ENCODE results near the gene NRDE2.

Gene NRDE2

DNA sequence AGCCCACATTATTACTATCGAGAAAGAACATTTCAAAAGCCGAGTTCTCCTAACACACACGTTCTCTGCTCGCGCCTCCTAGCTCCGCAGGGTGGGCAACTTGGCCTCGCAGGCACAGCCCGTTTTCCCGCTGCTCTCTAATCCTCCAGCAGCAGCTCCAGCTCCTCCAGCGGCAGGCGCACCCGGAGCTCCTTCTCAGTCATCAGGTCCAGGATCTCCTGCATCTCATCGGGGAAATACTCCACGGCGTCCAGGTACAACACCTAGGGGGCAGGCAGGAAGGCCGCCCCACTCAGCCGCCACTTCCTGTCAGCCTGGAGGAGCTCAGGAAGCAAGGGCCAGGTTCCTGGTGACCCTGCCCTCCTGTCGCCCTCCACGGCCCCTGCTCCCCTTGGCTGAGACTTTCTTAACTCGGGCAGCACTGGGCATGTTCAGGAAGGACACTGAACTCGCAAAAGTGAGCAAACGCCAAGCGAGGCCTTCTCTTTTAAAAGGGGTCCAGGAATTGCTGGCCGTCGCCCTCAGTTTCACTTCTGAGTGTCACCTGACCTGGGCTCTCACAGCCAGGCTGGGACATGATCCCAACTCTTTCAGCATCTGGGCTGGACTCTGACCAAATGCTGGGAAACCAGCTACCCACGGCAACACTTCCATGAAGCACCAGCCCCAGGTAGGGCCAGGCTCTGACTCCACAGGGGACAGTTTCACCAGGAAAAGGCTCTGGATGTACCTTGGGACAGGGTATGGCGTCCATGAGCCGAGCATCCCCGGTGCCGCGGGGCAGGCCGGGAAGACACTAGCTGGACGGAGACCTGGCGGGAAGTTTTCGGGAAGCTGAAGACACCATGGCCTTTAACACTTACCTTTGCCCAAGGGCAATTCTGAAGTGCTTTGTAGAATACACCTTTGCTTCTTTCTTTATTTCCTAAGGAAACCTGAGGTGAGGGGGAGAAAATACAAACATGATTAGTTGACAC lies 53.3 kb downstream of the NRDE2 start:
- no peak for DNase-seq
- H2AFZ ChIP-seq (ENCODE audit: low read length), result no peak overlapping the region
- H3K79me2 ChIP-seq (ENCODE audit: low read length), result no peaks in the 10 kb centered on the region
- no peaks in the 10 kb centered on the region for H3K9me3 ChIP-seq (replicated peaks; ENCODE audit: insufficient read depth, low read length)
- H4K20me1 ChIP-seq (ENCODE audit: insufficient read depth, low read length), result no peaks in the 10 kb centered on the region
- no peaks in the 10 kb centered on the region for H3K27me3 ChIP-seq (replicated peaks; ENCODE audit: insufficient read depth, low read length)
- no peaks in the 10 kb centered on the region for H3F3A ChIP-seq (ENCODE audit: insufficient read depth, low read length)
- no peaks in the 10 kb centered on the region for H3K4me1 ChIP-seq (ENCODE audit: low read length)
- H3K36me3 ChIP-seq (replicated peaks; ENCODE audit: insufficient read depth, low read length), result no peaks in the 10 kb centered on the region
- H3K9me2 ChIP-seq (replicated peaks; ENCODE audit: insufficient read depth, low read length), result no peaks in the 10 kb centered on the region
- H3K9ac ChIP-seq (ENCODE audit: low read length), result no peak overlapping the region
- TF ChIP-seq EZH2phosphoT487 (IDR thresholded peaks at IDR 0.05; ENCODE audit: low read length) (no peak), CTCF (IDR thresholded peaks at IDR 0.05; ENCODE audit: low read length) (no peak), EZH2 (optimal IDR thresholded peaks at IDR 0.05; ENCODE audit: low read depth, low read length) (no peak)
- no peak overlapping the region for H3K4me3 ChIP-seq (ENCODE audit: low read length)
- H3K27ac ChIP-seq (ENCODE audit: low read length), result no peak overlapping the region
- H3K4me2 ChIP-seq (ENCODE audit: low read depth, low read length), result no peak overlapping the region

DNA sequence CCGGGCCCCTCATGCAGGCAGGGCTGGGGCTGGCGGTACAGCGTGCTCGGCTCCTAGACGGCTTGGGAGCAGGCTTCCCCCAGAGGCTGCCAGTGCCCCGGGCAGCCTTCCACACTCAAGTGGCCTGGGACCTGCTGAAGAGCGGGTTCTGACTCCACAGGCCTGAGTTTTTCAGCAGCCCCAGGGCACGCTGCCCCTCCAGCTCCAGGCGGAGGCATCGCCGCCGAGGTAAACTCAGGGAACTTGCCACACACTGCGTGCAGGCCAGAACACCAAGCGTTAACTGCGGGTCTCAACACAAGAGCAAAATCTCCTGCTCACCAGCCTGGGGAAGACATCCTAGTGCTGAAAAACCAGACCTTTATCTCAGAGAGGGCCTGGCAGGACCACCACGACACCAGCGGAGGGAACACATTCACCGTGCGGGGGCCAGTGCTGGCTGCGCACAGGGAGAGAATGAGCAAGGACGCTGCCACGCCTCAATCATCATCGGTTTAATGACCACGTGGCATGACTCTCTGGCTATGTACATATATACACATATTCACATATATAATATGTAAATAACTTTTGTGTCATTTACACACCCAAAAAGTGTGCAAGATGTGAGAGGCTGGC lies 54.1 kb downstream of the NRDE2 start:
- no peak overlapping the region for H3K27ac ChIP-seq (ENCODE audit: low read length)

GRCh38 chr14:90276646-90277367 lies 54.9 kb downstream of the NRDE2 start:
- H3K9me3 ChIP-seq (replicated peaks; ENCODE audit: insufficient read depth, low read length), result no peaks in the 10 kb centered on the region
- no peaks in the 10 kb centered on the region for H3K9me2 ChIP-seq (replicated peaks; ENCODE audit: insufficient read depth, low read length)
- TF ChIP-seq EZH2phosphoT487 (IDR thresholded peaks at IDR 0.05; ENCODE audit: low read length), result no peak
- TF ChIP-seq CTCF (IDR thresholded peaks at IDR 0.05; ENCODE audit: low read length), result no peak
- no peak for TF ChIP-seq EZH2 (optimal IDR thresholded peaks at IDR 0.05; ENCODE audit: low read depth, low read length)
- no peak overlapping the region for H3K4me2 ChIP-seq (ENCODE audit: low read depth, low read length)
- no peak overlapping the region for H3K4me3 ChIP-seq (ENCODE audit: low read length)
- H3K4me1 ChIP-seq (ENCODE audit: low read length), result no peaks in the 10 kb centered on the region
- no peak for DNase-seq
- no peak overlapping the region for H3K9ac ChIP-seq (ENCODE audit: low read length)
- H4K20me1 ChIP-seq (ENCODE audit: insufficient read depth, low read length), result no peaks in the 10 kb centered on the region
- no peaks in the 10 kb centered on the region for H3K36me3 ChIP-seq (replicated peaks; ENCODE audit: insufficient read depth, low read length)
- no peaks in the 10 kb centered on the region for H3F3A ChIP-seq (ENCODE audit: insufficient read depth, low read length)
- H3K27me3 ChIP-seq (replicated peaks; ENCODE audit: insufficient read depth, low read length), result no peaks in the 10 kb centered on the region
- H3K79me2 ChIP-seq (ENCODE audit: low read length), result no peaks in the 10 kb centered on the region
- no peak overlapping the region for H2AFZ ChIP-seq (ENCODE audit: low read length)
- no peak overlapping the region for H3K27ac ChIP-seq (ENCODE audit: low read length)

More for the DNA sequence above, 54.1 kb downstream of the NRDE2 start:
- no peaks in the 10 kb centered on the region for H3K79me2 ChIP-seq (ENCODE audit: low read length)
- H3K27me3 ChIP-seq (replicated peaks; ENCODE audit: insufficient read depth, low read length), result no peaks in the 10 kb centered on the region
- no peak overlapping the region for H2AFZ ChIP-seq (ENCODE audit: low read length)
- no peaks in the 10 kb centered on the region for H4K20me1 ChIP-seq (ENCODE audit: insufficient read depth, low read length)
- TF ChIP-seq EZH2 (optimal IDR thresholded peaks at IDR 0.05; ENCODE audit: low read depth, low read length) (no peak), CTCF (IDR thresholded peaks at IDR 0.05; ENCODE audit: low read length) (no peak), EZH2phosphoT487 (IDR thresholded peaks at IDR 0.05; ENCODE audit: low read length) (no peak)
- no peaks in the 10 kb centered on the region for H3F3A ChIP-seq (ENCODE audit: insufficient read depth, low read length)
- H3K9me2 ChIP-seq (replicated peaks; ENCODE audit: insufficient read depth, low read length), result no peaks in the 10 kb centered on the region
- no peak overlapping the region for H3K4me3 ChIP-seq (ENCODE audit: low read length)
- no peaks in the 10 kb centered on the region for H3K36me3 ChIP-seq (replicated peaks; ENCODE audit: insufficient read depth, low read length)
- H3K9me3 ChIP-seq (replicated peaks; ENCODE audit: insufficient read depth, low read length), result no peaks in the 10 kb centered on the region
- no peak overlapping the region for H3K9ac ChIP-seq (ENCODE audit: low read length)
- H3K4me2 ChIP-seq (ENCODE audit: low read depth, low read length), result no peak overlapping the region
- H3K4me1 ChIP-seq (ENCODE audit: low read length), result no peaks in the 10 kb centered on the region
- no peak for DNase-seq

Data from MM.1S (cell line).